Fibroblast of lung (primary cell): ENCODE measurements around the gene DENND6B. TPM values are rescaled to one million over a fixed set of nuclear protein-coding genes. Genes with fewer than 3 reads are reported as not detected.

Experiments
- DNase-seq, 2 donors: peaks; one replicate each; pipeline versions ENCODE4 v3.0.0 to v3.0.0-alpha.2; 2010; ENCODE audit warnings: low read depth in 2 of 2
- H2AFZ ChIP-seq: 2 replicates; pipeline ENCODE4 v1.5.1; 2012; ENCODE audit warnings: low read length, control low read depth, inconsistent platforms
- H3K27ac ChIP-seq: 2 replicates; pipeline ENCODE4 v1.5.1; 2011; ENCODE audit warnings: low read length, control low read depth; ENCODE audit not compliant: insufficient read depth
- H3K27me3 ChIP-seq: 2 replicates; pipeline ENCODE4 v1.5.1; 2011; ENCODE audit warnings: mild to moderate bottlenecking, low read length; ENCODE audit not compliant: control insufficient read depth, insufficient read depth
- H3K36me3 ChIP-seq: 2 replicates; pipeline ENCODE4 v1.5.1; 2011; ENCODE audit warnings: low read length; ENCODE audit not compliant: control insufficient read depth, insufficient read depth
- H3K4me1 ChIP-seq: 2 replicates; pipeline ENCODE4 v1.5.1; 2011; ENCODE audit warnings: low read length; ENCODE audit not compliant: control insufficient read depth, insufficient read depth; ENCODE audit errors: extremely low read depth
- H3K4me2 ChIP-seq: 2 replicates; pipeline ENCODE4 v1.5.1; 2011; ENCODE audit warnings: low read length, control low read depth; ENCODE audit not compliant: insufficient read depth; ENCODE audit errors: extremely low read depth
- H3K4me3 ChIP-seq, 4 experiments: fragments of 200-600 bp in 1 of 4; sonication (generic) in 1 of 4; replicated peaks in 1 of 4; 2 replicates each; pipeline ENCODE4 v1.5.1; 2011 to 2016; ENCODE audit warnings: low read length in 4 of 4, low read depth in 3 of 4, mild to moderate bottlenecking in 3 of 4, control low read depth in 2 of 4, inconsistent platforms in 1 of 4, mixed read lengths in 1 of 4; ENCODE audit not compliant: insufficient read depth in 1 of 4; ENCODE audit errors: control extremely low read depth in 1 of 4
- H3K79me2 ChIP-seq: 2 replicates; pipeline ENCODE4 v1.5.1; 2012; ENCODE audit warnings: mild to moderate bottlenecking, low read length, inconsistent platforms; ENCODE audit not compliant: control insufficient read depth, insufficient read depth
- H3K9ac ChIP-seq: 2 replicates; pipeline ENCODE4 v1.5.1; 2011; ENCODE audit warnings: mild to moderate bottlenecking, low read length, control low read depth; ENCODE audit not compliant: insufficient read depth
- H3K9me3 ChIP-seq: 2 replicates; pipeline ENCODE4 v1.5.1; 2012; ENCODE audit warnings: low read depth, low read length; ENCODE audit not compliant: control insufficient read depth, insufficient read depth
- H4K20me1 ChIP-seq: 2 replicates; pipeline ENCODE4 v1.5.1; 2011; ENCODE audit warnings: low read length; ENCODE audit not compliant: control insufficient read depth, insufficient read depth; ENCODE audit errors: extremely low read depth
- EZH2 ChIP-seq: IDR thresholded peaks from 2 replicates; pipeline ENCODE4 v1.5.1; 2012; ENCODE audit warnings: low read length, control low read depth, mild to moderate bottlenecking; ENCODE audit errors: missing control alignments
- polyA plus RNA-seq, 2 donors: library from polyadenylated mRNA; depleted of rRNA in 1 of 2; stranded (reverse) in 1 of 2; unstranded in 1 of 2; fragments of >200 nt; gene quantifications; 2 replicates each; pipeline ENCODE4 v1.2.1, GENCODE V29; 2011 to 2012; ENCODE audit warnings: missing spikeins in 1 of 2
- total RNA-seq: library from RNA; depleted of rRNA; stranded (reverse); fragments of >200 nt; gene quantifications from 2 replicates; pipeline ENCODE4 v1.2.1, GENCODE V29; 2014
- TF ChIP-seq, protein P1 (sequence below), 2 donors: IDR thresholded peaks in 1 of 2; conservative IDR thresholded peaks in 1 of 2; 1 replicate in 1 of 2; 2 replicates in 1 of 2; pipeline ENCODE4 v1.5.1; 2011 to 2012; ENCODE audit warnings: low read length in 2 of 2, control low read depth in 1 of 2, inconsistent platforms in 1 of 2, low read depth in 1 of 2, mild to moderate bottlenecking in 1 of 2

The DENND6B gene
- total and polyA plus RNA-seq, 2 donors (not counting 1 experiment from before 2014, with no cell fraction given): 1.9 to 2.0 TPM

DNA sequence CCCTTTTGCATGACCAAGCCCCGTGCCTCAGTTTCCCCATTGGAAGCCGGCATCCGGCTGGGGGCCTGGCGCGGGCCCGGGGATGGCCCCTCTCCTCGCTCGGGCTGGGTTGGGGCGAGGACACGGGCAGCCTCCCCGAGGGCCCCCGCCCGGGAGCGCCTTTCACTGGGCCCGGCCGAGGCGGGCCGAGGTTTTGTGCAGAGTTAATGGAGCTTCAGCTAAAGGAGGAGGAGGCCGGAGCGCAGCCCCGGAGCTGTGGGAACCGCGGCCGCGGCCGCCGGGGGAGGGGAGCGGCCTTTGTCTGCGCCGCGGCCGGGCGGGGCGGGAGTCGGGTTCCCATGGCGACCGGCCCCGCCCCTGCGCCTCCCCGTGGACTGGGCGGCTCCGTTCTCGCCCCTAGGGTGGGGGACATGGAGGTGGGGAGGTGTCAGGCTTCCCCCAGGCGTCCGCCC lies 55.3 kb downstream of the DENND6B start:
- TF ChIP-seq, protein P1, sequence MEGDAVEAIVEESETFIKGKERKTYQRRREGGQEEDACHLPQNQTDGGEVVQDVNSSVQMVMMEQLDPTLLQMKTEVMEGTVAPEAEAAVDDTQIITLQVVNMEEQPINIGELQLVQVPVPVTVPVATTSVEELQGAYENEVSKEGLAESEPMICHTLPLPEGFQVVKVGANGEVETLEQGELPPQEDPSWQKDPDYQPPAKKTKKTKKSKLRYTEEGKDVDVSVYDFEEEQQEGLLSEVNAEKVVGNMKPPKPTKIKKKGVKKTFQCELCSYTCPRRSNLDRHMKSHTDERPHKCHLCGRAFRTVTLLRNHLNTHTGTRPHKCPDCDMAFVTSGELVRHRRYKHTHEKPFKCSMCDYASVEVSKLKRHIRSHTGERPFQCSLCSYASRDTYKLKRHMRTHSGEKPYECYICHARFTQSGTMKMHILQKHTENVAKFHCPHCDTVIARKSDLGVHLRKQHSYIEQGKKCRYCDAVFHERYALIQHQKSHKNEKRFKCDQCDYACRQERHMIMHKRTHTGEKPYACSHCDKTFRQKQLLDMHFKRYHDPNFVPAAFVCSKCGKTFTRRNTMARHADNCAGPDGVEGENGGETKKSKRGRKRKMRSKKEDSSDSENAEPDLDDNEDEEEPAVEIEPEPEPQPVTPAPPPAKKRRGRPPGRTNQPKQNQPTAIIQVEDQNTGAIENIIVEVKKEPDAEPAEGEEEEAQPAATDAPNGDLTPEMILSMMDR (conservative IDR thresholded peaks at IDR 0.05 in 1 of 2, IDR thresholded peaks at IDR 0.05 in 1 of 2; ENCODE audit: low read depth in 1 of 2, low read length in 2 of 2): peak in 1 of 2 donors; percentile 10
- TF ChIP-seq EZH2: no peak
- Histone ChIP-seq H3K4me2 (peak overlapping the region; percentile 90), H2AFZ (no peak overlapping the region), H3K9ac (peak overlapping the region; percentile 10), H4K20me1 (no peaks in the 10 kb centered on the region), H3K4me3 (peak overlapping the region in 3 of 4 experiments; percentile 19 to 66 (median 33)), H3K9me3 (no peaks in the 10 kb centered on the region), H3K79me2 (peaks cover 1% of the 10 kb centered on the region), H3K36me3 (peaks cover 18% of the 10 kb centered on the region), H3K27me3 (no peaks in the 10 kb centered on the region), H3K4me1 (peaks cover 10% of the 10 kb centered on the region), H3K27ac (no peak overlapping the region)
- DNase-seq: peak; percentile 43 to 63

DNA sequence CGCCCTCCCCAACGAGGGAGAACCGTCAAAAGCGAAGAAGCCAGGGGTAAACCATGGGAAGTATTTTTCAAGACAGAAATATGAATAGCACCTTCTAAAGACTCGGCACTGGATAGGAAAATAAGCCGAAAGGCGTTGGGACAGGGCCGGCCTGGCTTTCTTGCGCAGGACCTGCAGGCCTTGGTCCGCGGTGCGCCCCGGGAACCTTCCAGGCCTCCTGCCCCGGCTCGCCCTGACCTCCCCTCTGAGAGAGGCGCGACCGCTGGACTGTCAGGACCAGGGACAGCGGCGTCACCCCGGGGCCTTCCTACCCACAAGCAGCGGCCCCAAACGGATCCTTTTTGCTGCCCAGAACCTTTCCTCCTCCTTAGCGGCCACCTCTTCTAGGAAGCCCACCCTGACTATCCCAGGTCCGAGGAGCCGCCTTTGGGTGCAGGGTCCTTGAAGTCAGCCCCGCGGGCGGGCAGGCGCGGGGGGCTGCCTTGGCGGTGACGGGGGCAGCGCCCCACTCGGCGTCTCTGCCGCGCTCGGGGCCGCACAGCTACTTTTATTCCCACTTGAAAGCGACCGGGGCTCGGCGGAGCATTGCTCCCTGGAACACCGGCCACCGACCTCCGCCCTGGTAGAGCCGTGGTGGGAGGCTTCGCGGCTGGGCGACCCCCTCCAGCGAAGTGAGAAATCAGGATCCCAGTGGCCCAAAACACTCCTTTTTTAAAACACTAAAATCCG lies 56.0 kb downstream of the DENND6B start:
- H4K20me1 ChIP-seq: no peaks in the 10 kb centered on the region
- H3K27ac ChIP-seq: no peak overlapping the region
- no peaks in the 10 kb centered on the region for H3K9me3 ChIP-seq
- H3K4me3 ChIP-seq: peak overlapping the region; percentile 33 to 66 (median 46)
- H3K4me1 ChIP-seq: peaks cover 10% of the 10 kb centered on the region
- no peaks in the 10 kb centered on the region for H3K27me3 ChIP-seq
- peak overlapping the region; percentile 13 for H3K9ac ChIP-seq
- no peak overlapping the region for H2AFZ ChIP-seq
- H3K4me2 ChIP-seq: peak overlapping the region; percentile 90
- H3K79me2 ChIP-seq: no peaks in the 10 kb centered on the region
- TF ChIP-seq, protein P1 (conservative IDR thresholded peaks at IDR 0.05 in 1 of 2, IDR thresholded peaks at IDR 0.05 in 1 of 2; ENCODE audit: low read depth in 1 of 2, low read length in 2 of 2): peak in 1 of 2 donors; percentile 4
- TF ChIP-seq EZH2: no peak
- peaks cover 12% of the 10 kb centered on the region for H3K36me3 ChIP-seq
- peak; percentile 64 to 72 for DNase-seq

DNA sequence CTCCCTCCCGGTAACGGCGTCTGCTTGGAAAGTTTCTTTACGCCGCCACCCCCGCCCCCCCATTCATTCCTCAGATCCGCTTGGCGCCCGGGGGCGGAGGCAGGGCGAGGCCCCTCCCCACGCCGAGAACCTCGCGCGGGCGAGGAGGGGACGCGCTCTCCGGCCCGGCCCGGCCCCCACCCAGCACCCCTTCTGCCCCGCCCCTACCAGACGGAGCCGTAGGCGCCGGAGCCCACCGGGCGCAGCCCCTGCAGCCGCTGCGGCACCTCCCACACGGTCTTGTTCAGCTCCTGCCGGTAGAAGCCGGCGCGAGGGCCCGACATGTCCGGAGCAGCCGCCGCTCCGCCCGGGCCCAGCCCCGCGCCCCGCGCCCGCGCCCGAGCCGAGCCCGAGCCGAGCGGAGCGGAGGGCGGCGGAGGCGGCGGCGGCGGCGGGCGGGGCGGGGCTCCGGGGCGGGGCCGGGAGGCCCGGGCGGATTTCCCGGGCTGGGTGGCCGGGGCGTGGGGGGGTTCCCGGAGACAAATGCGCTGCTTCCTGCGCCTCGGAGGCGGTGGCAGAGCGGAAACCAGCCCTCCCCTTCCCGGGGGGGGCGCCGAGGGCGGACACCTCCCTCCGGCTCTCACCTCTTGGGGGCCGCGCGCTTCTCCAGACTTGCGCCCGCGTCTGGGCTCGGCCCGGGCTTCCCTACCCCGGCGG lies 56.7 kb downstream of the DENND6B start, which contains the start of gene MAPK11:
TSS of gene MAPK11 (minus strand) at position 411 of the 696 bp plus-strand sequence. CDS start at position 323, 88 bp downstream.
- peak within 1 kb of the TSS; percentile 13 for H3K9ac ChIP-seq
- DNase-seq: peak in 1 of 2 donors; percentile 67
- H3K27me3 ChIP-seq: no peaks in the 10 kb centered on the region
- no peak within 1 kb of the TSS for H2AFZ ChIP-seq
- peaks cover 5% of the 10 kb centered on the region for H3K36me3 ChIP-seq
- no peaks in the 10 kb centered on the region for H3K79me2 ChIP-seq
- no peak for TF ChIP-seq EZH2
- TF ChIP-seq, protein P1 (conservative IDR thresholded peaks at IDR 0.05 in 1 of 2, IDR thresholded peaks at IDR 0.05 in 1 of 2; ENCODE audit: low read depth in 1 of 2, low read length in 2 of 2): no peak
- no peak within 1 kb of the TSS for H3K27ac ChIP-seq
- peak within 1 kb of the TSS; percentile 33 to 66 (median 46) for H3K4me3 ChIP-seq
- no peaks in the 10 kb centered on the region for H3K9me3 ChIP-seq
- no peaks in the 10 kb centered on the region for H4K20me1 ChIP-seq
- H3K4me2 ChIP-seq: peak within 1 kb of the TSS; percentile 90
- H3K4me1 ChIP-seq: peaks cover 10% of the 10 kb centered on the region
